SU-DHL-6 (cell line): Measurements from ENCODE around the gene C5orf24.

Experiments used
- CTCF ChIP-seq: fragments of 200-600 bp; sonication (generic); IDR thresholded peaks from one replicate; pipeline ENCODE4 v1.5.1; 2017; ENCODE audit warnings: antibody characterized with exemption, mild to moderate bottlenecking, low read length, moderate library complexity; ENCODE audit not compliant: insufficient read depth, poor library complexity, severe bottlenecking
- EZH2phosphoT487 ChIP-seq: fragments of 200-600 bp; sonication (generic), shearing (Covaris generic); conservative IDR thresholded peaks from 2 replicates; pipeline ENCODE4 v1.6.1; 2018; ENCODE audit warnings: mild to moderate bottlenecking, antibody characterized with exemption, low read length, moderate library complexity, mixed read lengths

GRCh38 chr5:134813407-134813806 lies 32.4 kb upstream of the C5orf24 start:
- no peak for TF ChIP-seq CTCF
- no peak for TF ChIP-seq EZH2phosphoT487
